ENCODE results near the gene TMEM123.

- TF ChIP-seq TAF1 (IDR thresholded peaks at IDR 0.05; ENCODE audit: borderline replicate concordance, low read depth, low read length) (no peak), BMI1 (IDR thresholded peaks at IDR 0.05; ENCODE audit: borderline replicate concordance) (no peak), CTCF (IDR thresholded peaks at IDR 0.05 in 2 of 3, conservative IDR thresholded peaks at IDR 0.05 in 1 of 3; ENCODE audit: control insufficient read depth in 2 of 3, extremely low read depth in 1 of 3, insufficient read depth in 1 of 3, low read depth in 3 of 3, low read length in 3 of 3) (no peak), NBN (IDR thresholded peaks at IDR 0.05) (no peak), CEBPB (IDR thresholded peaks at IDR 0.05; ENCODE audit: borderline replicate concordance in 1 of 2, low read depth in 2 of 2, low read length in 2 of 2) (no peak), ZZZ3 (IDR thresholded peaks at IDR 0.05; ENCODE audit: control insufficient read depth, insufficient read length, low read depth) (no peak), POLR2AphosphoS5 (IDR thresholded peaks at IDR 0.05; ENCODE audit: low read length) (no peak), SMC3 (IDR thresholded peaks at IDR 0.05; ENCODE audit: borderline replicate concordance, low read length) (no peak), SUZ12 (IDR thresholded peaks at IDR 0.05; ENCODE audit: unreplicated experiment) (no peak), NFYB (IDR thresholded peaks at IDR 0.05; ENCODE audit: insufficient read depth, low read depth, low read length) (no peak), TCF12 (IDR thresholded peaks at IDR 0.05; ENCODE audit: low read depth, low read length) (no peak), ETV6 (conservative IDR thresholded peaks at IDR 0.05 in 1 of 2, IDR thresholded peaks at IDR 0.05 in 1 of 2; ENCODE audit: borderline replicate concordance in 1 of 2, low read depth in 1 of 2) (no peak)
Observed at GRCh38 chr11:102384419-102385079, 68.0 kb downstream of the TMEM123 start.

Data from GM12878 (cell line).